ENCODE measurements around the gene DHODH.

The DHODH gene

GRCh38 chr16:72024862-72025382, 16.4 kb downstream of the DHODH start:
- DNase-seq (ENCODE audit: extremely low read depth, low read depth) = no peak
- TF ChIP-seq, protein P1, sequence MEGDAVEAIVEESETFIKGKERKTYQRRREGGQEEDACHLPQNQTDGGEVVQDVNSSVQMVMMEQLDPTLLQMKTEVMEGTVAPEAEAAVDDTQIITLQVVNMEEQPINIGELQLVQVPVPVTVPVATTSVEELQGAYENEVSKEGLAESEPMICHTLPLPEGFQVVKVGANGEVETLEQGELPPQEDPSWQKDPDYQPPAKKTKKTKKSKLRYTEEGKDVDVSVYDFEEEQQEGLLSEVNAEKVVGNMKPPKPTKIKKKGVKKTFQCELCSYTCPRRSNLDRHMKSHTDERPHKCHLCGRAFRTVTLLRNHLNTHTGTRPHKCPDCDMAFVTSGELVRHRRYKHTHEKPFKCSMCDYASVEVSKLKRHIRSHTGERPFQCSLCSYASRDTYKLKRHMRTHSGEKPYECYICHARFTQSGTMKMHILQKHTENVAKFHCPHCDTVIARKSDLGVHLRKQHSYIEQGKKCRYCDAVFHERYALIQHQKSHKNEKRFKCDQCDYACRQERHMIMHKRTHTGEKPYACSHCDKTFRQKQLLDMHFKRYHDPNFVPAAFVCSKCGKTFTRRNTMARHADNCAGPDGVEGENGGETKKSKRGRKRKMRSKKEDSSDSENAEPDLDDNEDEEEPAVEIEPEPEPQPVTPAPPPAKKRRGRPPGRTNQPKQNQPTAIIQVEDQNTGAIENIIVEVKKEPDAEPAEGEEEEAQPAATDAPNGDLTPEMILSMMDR (IDR thresholded peaks at IDR 0.05; ENCODE audit: low read depth, low read length, missing control alignments) = no peak
- no peak overlapping the region for H3K4me3 ChIP-seq (replicated peaks; ENCODE audit: low read depth, low read length)

GRCh38 chr16:72025404-72026114, 17.0 kb downstream of the DHODH start:
- DNase-seq (ENCODE audit: extremely low read depth, low read depth) = no peak
- TF ChIP-seq, protein P1 (IDR thresholded peaks at IDR 0.05; ENCODE audit: low read depth, low read length, missing control alignments) = no peak
- no peak overlapping the region for H3K4me3 ChIP-seq (replicated peaks; ENCODE audit: low read depth, low read length)

GRCh38 chr16:72027669-72028378, 19.3 kb downstream of the DHODH start:
- TF ChIP-seq, protein P1 (IDR thresholded peaks at IDR 0.05; ENCODE audit: low read depth, low read length, missing control alignments) = no peak
- no peak for DNase-seq (ENCODE audit: extremely low read depth, low read depth)
- H3K4me3 ChIP-seq (replicated peaks; ENCODE audit: low read depth, low read length) = no peak overlapping the region

GRCh38 chr16:72029567-72030271, 21.2 kb downstream of the DHODH start:
- H3K4me3 ChIP-seq (replicated peaks; ENCODE audit: low read depth, low read length) = no peak overlapping the region
- DNase-seq (ENCODE audit: extremely low read depth, low read depth) = no peak
- TF ChIP-seq, protein P1 (IDR thresholded peaks at IDR 0.05; ENCODE audit: low read depth, low read length, missing control alignments) = no peak

- no peak for DNase-seq (ENCODE audit: extremely low read depth, low read depth)
- TF ChIP-seq, protein P1 (IDR thresholded peaks at IDR 0.05; ENCODE audit: low read depth, low read length, missing control alignments) = no peak
- H3K4me3 ChIP-seq (replicated peaks; ENCODE audit: low read depth, low read length) = no peak overlapping the region
These were observed 24.9 kb downstream of the DHODH start for GRCh38 chr16:72033437-72033836.

DNA sequence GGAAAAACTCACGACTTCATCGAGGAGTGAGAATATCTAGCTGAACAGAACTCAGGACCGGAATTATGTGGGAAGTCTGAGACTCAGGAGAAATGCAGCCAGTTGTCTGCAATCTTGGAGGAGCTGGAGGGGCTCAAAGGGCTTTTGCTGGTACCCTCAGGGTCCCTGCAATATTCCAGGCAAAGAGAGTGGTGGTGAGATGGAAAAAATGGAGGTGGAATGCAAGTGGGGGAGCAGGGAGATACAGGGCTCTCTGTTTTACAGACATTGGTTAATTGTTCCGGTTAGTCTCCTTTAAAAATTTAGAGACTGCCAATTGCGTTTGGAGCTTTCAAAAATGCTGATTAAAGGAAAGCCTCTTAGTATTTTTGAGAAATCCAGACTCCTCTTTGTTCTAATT, 27.6 kb downstream of the DHODH start:
- TF ChIP-seq, protein P1 (IDR thresholded peaks at IDR 0.05; ENCODE audit: low read depth, low read length, missing control alignments) = no peak
- DNase-seq (ENCODE audit: extremely low read depth, low read depth) = no peak
- no peak overlapping the region for H3K4me3 ChIP-seq (replicated peaks; ENCODE audit: low read depth, low read length)
